ENCODE data around the gene ADCYAP1R1.

ADCYAP1R1 gene

GRCh38 chr7:31092606-31093005 lies 40.5 kb downstream of the ADCYAP1R1 start:
- no peak for DNase-seq

GRCh38 chr7:31093282-31093681 lies 41.2 kb downstream of the ADCYAP1R1 start:
- no peak for DNase-seq

- DNase-seq, result no peak
Measured at GRCh38 chr7:31094271-31094670, 42.2 kb downstream of the ADCYAP1R1 start.

GRCh38 chr7:31095286-31096197 lies 43.4 kb downstream of the ADCYAP1R1 start:
- DNase-seq, result no peak

GRCh38 chr7:31096198-31096876 lies 44.2 kb downstream of the ADCYAP1R1 start:
- DNase-seq, result no peak

GRCh38 chr7:31096877-31097258 lies 44.8 kb downstream of the ADCYAP1R1 start:
- no peak for DNase-seq

- DNase-seq, result no peak
Measured at GRCh38 chr7:31098642-31099360, 46.7 kb downstream of the ADCYAP1R1 start.

GRCh38 chr7:31099451-31100444 lies 47.6 kb downstream of the ADCYAP1R1 start:
- no peak for DNase-seq

- no peak for DNase-seq
Measured at GRCh38 chr7:31100445-31100844, 48.3 kb downstream of the ADCYAP1R1 start.

GRCh38 chr7:31100871-31101270 lies 48.8 kb downstream of the ADCYAP1R1 start:
- DNase-seq, result no peak

- no peak for DNase-seq
Measured at GRCh38 chr7:31101544-31101943, 49.4 kb downstream of the ADCYAP1R1 start.

- no peak for DNase-seq
Measured at GRCh38 chr7:31102151-31102972, 50.3 kb downstream of the ADCYAP1R1 start.

- no peak for DNase-seq
Measured at GRCh38 chr7:31102973-31103850, 51.1 kb downstream of the ADCYAP1R1 start.

- DNase-seq, result no peak
Measured at GRCh38 chr7:31104361-31105255, 52.5 kb downstream of the ADCYAP1R1 start.

GRCh38 chr7:31105256-31105950 lies 53.3 kb downstream of the ADCYAP1R1 start:
- no peak for DNase-seq

GRCh38 chr7:31106303-31107105 lies 54.4 kb downstream of the ADCYAP1R1 start:
- DNase-seq, result no peak
